B cell (primary cell): ENCODE measurements around the gene FOXL2NB. TPM values are rescaled to one million over a fixed set of nuclear protein-coding genes. Genes with fewer than 3 reads are reported as not detected.

Experiments
- ATAC-seq: fragments of 200-7000 bp; cut with Tn5 transposase; one replicate; pipeline ENCODE4 v1.10.0; 2021; ENCODE audit warnings: low read depth, mild to moderate bottlenecking, moderate number of reproducible peaks, moderate library complexity
- CTCF ChIA-PET: fragments of 350-600 bp; sonication (Branson Sonifier 250); formaldehyde crosslinking; loops from one replicate; lab custom pipeline; 2021; ENCODE audit warnings: antibody characterized with exemption, inconsistent platforms; lab: Charles Lee
- POLR2A ChIA-PET: fragments of 350-600 bp; sonication (Branson Sonifier 250); formaldehyde crosslinking; loops from one replicate; lab custom pipeline; 2021; ENCODE audit warnings: antibody characterized with exemption; lab: Charles Lee
- DNase-seq: peaks from one replicate; pipeline ENCODE4 v3.0.0; 2013
- H2AFZ ChIP-seq: 2 replicates; pipeline ENCODE4 v1.6.1; 2012; ENCODE audit warnings: mild to moderate bottlenecking, low read depth, low read length; ENCODE audit not compliant: insufficient read depth, poor library complexity, severe bottlenecking
- H3K27ac ChIP-seq, 2 donors: 1 replicate in 1 of 2; 2 replicates in 1 of 2; pipeline ENCODE4 v1.5.1; 2012 to 2013; ENCODE audit warnings: low read length in 2 of 2, mild to moderate bottlenecking in 2 of 2, moderate library complexity in 1 of 2
- H3K27me3 ChIP-seq, 4 experiments: fragments of 200-600 bp in 1 of 4; sonication (generic) in 1 of 4; replicated peaks in 1 of 4; 1 replicate in 2 of 4; 2 replicates in 2 of 4; pipeline versions ENCODE4 v1.6.1 to v1.7.0; 2013 to 2016; ENCODE audit warnings: low read length in 3 of 4, mild to moderate bottlenecking in 2 of 4, mixed read lengths in 1 of 4, moderate library complexity in 1 of 4; ENCODE audit not compliant: insufficient read depth in 4 of 4, control insufficient read depth in 3 of 4; ENCODE audit errors: control extremely low read depth in 1 of 4
- H3K36me3 ChIP-seq, 2 experiments: replicated peaks in 1 of 2; 1 replicate in 1 of 2; 2 replicates in 1 of 2; pipeline versions ENCODE4 v1.6.1 to v1.7.1; 2013; ENCODE audit warnings: low read length in 1 of 2; ENCODE audit not compliant: insufficient read depth in 2 of 2, control insufficient read depth in 1 of 2; ENCODE audit errors: control extremely low read depth in 1 of 2, extremely low read depth in 1 of 2
- H3K4me1 ChIP-seq, 2 donors: fragments of 200-600 bp in 1 of 2; sonication (generic) in 1 of 2; 1 replicate in 1 of 2; 2 replicates in 1 of 2; pipeline versions ENCODE4 v1.5.1 to v1.6.1; 2013 to 2017; ENCODE audit warnings: low read length in 2 of 2; ENCODE audit not compliant: control insufficient read depth in 2 of 2, insufficient read depth in 2 of 2
- H3K4me2 ChIP-seq: replicated peaks from 2 replicates; pipeline ENCODE3; 2012; ENCODE audit warnings: mild to moderate bottlenecking, low read depth, low read length; ENCODE audit not compliant: poor library complexity, severe bottlenecking
- H3K4me3 ChIP-seq, 5 experiments: fragments of 200-600 bp in 1 of 5; sonication (generic) in 1 of 5; 1 replicate in 3 of 5; 2 replicates in 2 of 5; pipeline versions ENCODE4 v1.5.1 to v1.7.0; 2011 to 2016; ENCODE audit warnings: low read length in 4 of 5, mild to moderate bottlenecking in 4 of 5, low read depth in 2 of 5, control low read depth in 1 of 5, moderate library complexity in 1 of 5; ENCODE audit not compliant: insufficient read depth in 1 of 5; ENCODE audit errors: control extremely low read depth in 1 of 5, extremely low read depth in 1 of 5
- H3K79me2 ChIP-seq: fragments of 200-600 bp; sonication (generic); one replicate; pipeline ENCODE4 v1.6.0; 2016; ENCODE audit warnings: low read length; ENCODE audit not compliant: control insufficient read depth, insufficient read depth
- H3K9ac ChIP-seq: fragments of 200-600 bp; sonication (generic); 2 replicates; pipeline ENCODE4 v1.6.1; 2017; ENCODE audit warnings: mild to moderate bottlenecking, low read length, moderate library complexity
- H3K9me3 ChIP-seq, 3 donors: one replicate each; pipeline versions ENCODE4 v1.6.1 to v1.7.1; 2013; ENCODE audit warnings: low read length in 2 of 3; ENCODE audit not compliant: control insufficient read depth in 2 of 3, insufficient read depth in 1 of 3; ENCODE audit errors: control extremely low read depth in 1 of 3
- H4K20me1 ChIP-seq: 2 replicates; pipeline ENCODE4 v1.6.0; 2012; ENCODE audit warnings: mild to moderate bottlenecking, low read length; ENCODE audit not compliant: insufficient read depth, control insufficient read depth, poor library complexity, severe bottlenecking
- H3K27ac Mint-ChIP-seq: one replicate; pipeline ENCODE4 v1.8.0; 2021; ENCODE audit warnings: mixed read lengths
- H3K27me3 Mint-ChIP-seq: one replicate; pipeline ENCODE4 v1.8.0; 2021; ENCODE audit warnings: mixed read lengths
- H3K4me1 Mint-ChIP-seq: one replicate; pipeline ENCODE4 v1.8.0; 2021; ENCODE audit warnings: mixed read lengths
- H3K4me3 Mint-ChIP-seq: one replicate; pipeline ENCODE4 v1.8.0; 2021; ENCODE audit warnings: mixed read lengths
- H3K9me3 Mint-ChIP-seq: one replicate; pipeline ENCODE4 v1.8.0; 2022; ENCODE audit warnings: mixed read lengths; ENCODE audit not compliant: insufficient read depth
- CTCF ChIP-seq: fragments of 200-600 bp; IDR thresholded peaks from one replicate; pipeline ENCODE4 v1.8.0; 2022; ENCODE audit warnings: antibody characterized with exemption, mild to moderate bottlenecking
- EZH2 ChIP-seq: IDR thresholded peaks from 2 replicates; pipeline ENCODE4 v1.6.1; 2012; ENCODE audit warnings: borderline replicate concordance, low read depth, mild to moderate bottlenecking, moderate library complexity, low read length; ENCODE audit not compliant: insufficient read depth, poor library complexity, severe bottlenecking
- WGBS: methylation state at CpG from one replicate; pipeline ENCODE4 v1.1.5; 2013; ENCODE audit warnings: missing lambda C conversion rate; ENCODE audit not compliant: insufficient coverage; 5-methylcytosine and 5-hydroxymethylcytosine counted together
- intact Hi-C: fragments of 100-400 bp; cut with micrococcal nuclease; formaldehyde crosslinking; loops from one replicate; pipeline ENCODE4 v1.10.0; 2022
- polyA plus RNA-seq: library from polyadenylated mRNA; depleted of rRNA; stranded (reverse); fragments of >200 nt; gene quantifications from 2 replicates; pipeline ENCODE4 v1.2.3, GENCODE V29; 2012
- total RNA-seq, 2 donors: library from RNA; stranded (reverse); fragments of 120-200 nt in 1 of 2; gene quantifications; 1 replicate in 1 of 2; 2 replicates in 1 of 2; pipeline versions ENCODE4 v1.2.3 to v1.2.4, GENCODE V29; 2013 to 2022

The FOXL2NB gene
- total and polyA plus RNA-seq, 2 donors (not counting 1 experiment from before 2014, with no cell fraction given), result not detected

- H3K79me2 ChIP-seq, result no peaks in the 10 kb centered on the region
These were observed 1.0 kb upstream of the FOXL2NB start for GRCh38 chr3:138945709-138946662.

More at GRCh38 chr3:138945709-138946662, 1.0 kb upstream of the FOXL2NB start:
- ChIA-PET POLR2A (no interaction called here), CTCF (interaction anchor here (2.3 to 2.4 kb wide), 2 partner anchors 10 kb away, joined by 11 to 13 read pairs; no protein-coding TSS in a partner anchor)
- Mint-ChIP-seq H3K4me3 (peak overlapping the region; percentile 79), H3K9me3 (no peaks in the 10 kb centered on the region), H3K4me1 (peaks cover 50% of the 10 kb centered on the region), H3K27me3 (peaks cover 73% of the 10 kb centered on the region), H3K27ac (peak overlapping the region; percentile 50)
- Histone ChIP-seq H2AFZ (peak overlapping the region; percentile 69), H3K36me3 (no peaks in the 10 kb centered on the region), H3K4me3 (peak overlapping the region in 3 of 5 experiments; percentile 39 to 54 (median 44)), H3K9ac (peak overlapping the region; percentile 52), H3K4me2 (peak overlapping the region; percentile 86), H3K4me1 (peaks cover 45 to 71% of the 10 kb centered on the region in 2 donors), H3K9me3 (peaks cover 0 to 46% (median 0%) of the 10 kb centered on the region in 3 donors), H4K20me1 (no peaks in the 10 kb centered on the region), H3K27ac (no peak overlapping the region), H3K27me3 (peaks cover 2 to 95% (median 69%) of the 10 kb centered on the region in 4 experiments)
- WGBS, result 4% methylated on average over 120 of the region's 120 CpGs
- intact Hi-C loops, result no loop called here
- DNase-seq, result peak; percentile 66
- no peak for ATAC-seq
- TF ChIP-seq CTCF (no peak), EZH2 (peak; percentile 85)
